Stomach (tissue), 9 donors: ENCODE data around the gene GPR139. TPM values are rescaled to one million over a fixed set of nuclear protein-coding genes. Genes with fewer than 3 reads are reported as not detected.

ENCODE experiments used
- DNase-seq, 2 donors: peaks; one replicate each; pipeline versions ENCODE4 v3.0.0 to v3.0.0-alpha.2; 2013 to 2019
- H3K27ac ChIP-seq, 5 donors: fragments of 200-600 bp in 4 of 5; sonication (generic) in 4 of 5; one replicate each; pipeline ENCODE4 v1.5.1; 2013 to 2019; ENCODE audit warnings: mild to moderate bottlenecking in 1 of 5, moderate library complexity in 1 of 5
- H3K27me3 ChIP-seq, 3 donors: fragments of 200-600 bp; sonication (generic); one replicate each; pipeline ENCODE4 v1.5.1; 2017 to 2019; ENCODE audit warnings: mixed run types in 1 of 3
- H3K36me3 ChIP-seq, 4 donors: fragments of 200-600 bp; sonication (generic); 1 replicate in 3 of 4; 2 replicates in 1 of 4; pipeline ENCODE4 v1.5.1; 2016 to 2019
- H3K4me1 ChIP-seq, 4 donors: fragments of 200-600 bp; sonication (generic); one replicate each; pipeline ENCODE4 v1.5.1; 2016 to 2019
- H3K4me3 ChIP-seq, 4 donors: fragments of 200-600 bp; sonication (generic) in 3 of 4; one replicate each; pipeline ENCODE4 v1.5.1; 2016 to 2019; ENCODE audit warnings: mild to moderate bottlenecking in 1 of 4
- H3K9me3 ChIP-seq, 4 donors: fragments of 200-600 bp; sonication (generic); one replicate each; pipeline ENCODE4 v1.5.1; 2016 to 2019
- CTCF ChIP-seq, 7 experiments: fragments of 450-650 bp in 4 of 7; fragments of 200-600 bp in 3 of 7; sonication (generic) in 3 of 7; IDR thresholded peaks; one replicate each; pipeline ENCODE4 v1.5.1; 2016 to 2019; ENCODE audit warnings: antibody characterized with exemption in 7 of 7, control low read depth in 2 of 7, mild to moderate bottlenecking in 1 of 7
- EP300 ChIP-seq: sonication (generic); formaldehyde crosslinking; IDR thresholded peaks from one replicate; pipeline ENCODE4 v1.6.1; 2017; ENCODE audit warnings: antibody characterized with exemption
- POLR2A ChIP-seq, 4 donors: fragments of 450-650 bp; IDR thresholded peaks; one replicate each; pipeline ENCODE4 v1.6.1; 2016; ENCODE audit warnings: antibody characterized with exemption in 4 of 4, control low read depth in 2 of 4, mild to moderate bottlenecking in 1 of 4, moderate library complexity in 1 of 4
- POLR2AphosphoS5 ChIP-seq, 3 donors: sonication (generic); formaldehyde crosslinking; IDR thresholded peaks; one replicate each; pipeline ENCODE4 v1.6.1; 2016; ENCODE audit warnings: antibody characterized with exemption in 3 of 3
- WGBS, 5 donors: extraction: QIAGEN DNeasy Blood & Tissue Kit in 3 of 5; methylation state at CpG; one replicate each; pipeline versions ENCODE4 v1.1.5 to v1.1.7; 2013 to 2018; 5-methylcytosine and 5-hydroxymethylcytosine counted together
- intact Hi-C: fragments of 100-400 bp; cut with DNase I; formaldehyde crosslinking; loops from one replicate; pipeline ENCODE4 v1.15.1; 2023; ENCODE audit warnings: low total_unique reads
- polyA plus RNA-seq, 3 donors: library from polyadenylated mRNA; stranded (reverse); fragments of 200-250 nt; gene quantifications; one replicate each; pipeline ENCODE4 v1.2.3, GENCODE V29; 2013
- total RNA-seq, 5 donors: library from RNA; depleted of rRNA; stranded (reverse); fragments of >200 nt; gene quantifications; one replicate each; pipeline versions ENCODE4 v1.1.0 to v1.2.3, GENCODE V29; 2014 to 2016
- donor health status: healthy with polysubstance abuse.
- donor health status: Bipolar disorder and iron deficiency.
- donor health status: healthy.

The GPR139 gene
- total and polyA plus RNA-seq, 8 donors: not detected

GRCh38 chr16:20111143-20111542 is 37.5 kb upstream of the GPR139 start:
- 83 to 93% (median 90%) methylated on average over 3 of the region's 3 CpGs for WGBS, 5 donors
- TF ChIP-seq POLR2A (IDR thresholded peaks at IDR 0.05): no peak
- TF ChIP-seq POLR2AphosphoS5 (IDR thresholded peaks at IDR 0.05): no peak
- TF ChIP-seq CTCF (IDR thresholded peaks at IDR 0.05): no peak
- TF ChIP-seq EP300: no peak
- no peak overlapping the region for H3K4me3 ChIP-seq
- H3K9me3 ChIP-seq: no peaks in the 10 kb centered on the region
- no peaks in the 10 kb centered on the region for H3K4me1 ChIP-seq
- intact Hi-C loops: no loop called here
- DNase-seq: no peak
- H3K27ac ChIP-seq: no peak overlapping the region
- no peaks in the 10 kb centered on the region for H3K27me3 ChIP-seq
- H3K36me3 ChIP-seq: no peaks in the 10 kb centered on the region

GRCh38 chr16:20107083-20107482 is 33.4 kb upstream of the GPR139 start:
- Histone ChIP-seq H3K27me3 (no peaks in the 10 kb centered on the region), H3K27ac (no peak overlapping the region), H3K4me3 (no peak overlapping the region), H3K9me3 (no peaks in the 10 kb centered on the region), H3K36me3 (no peaks in the 10 kb centered on the region), H3K4me1 (no peaks in the 10 kb centered on the region)
- no peak for TF ChIP-seq EP300
- no peak for TF ChIP-seq POLR2A (IDR thresholded peaks at IDR 0.05)
- no peak for TF ChIP-seq POLR2AphosphoS5 (IDR thresholded peaks at IDR 0.05)
- TF ChIP-seq CTCF (IDR thresholded peaks at IDR 0.05): no peak
- intact Hi-C loops: no loop called here
- WGBS, 5 donors: 62 to 84% (median 73%) methylated on average over 2 of the region's 2 CpGs
- DNase-seq: no peak

GRCh38 chr16:20104563-20105183 is 31.0 kb upstream of the GPR139 start:
- intact Hi-C loops: no loop called here
- no peak overlapping the region for H3K4me3 ChIP-seq
- no peaks in the 10 kb centered on the region for H3K9me3 ChIP-seq
- TF ChIP-seq POLR2AphosphoS5 (IDR thresholded peaks at IDR 0.05) (no peak), CTCF (IDR thresholded peaks at IDR 0.05) (no peak), POLR2A (IDR thresholded peaks at IDR 0.05) (no peak), EP300 (no peak)
- no peaks in the 10 kb centered on the region for H3K27me3 ChIP-seq
- WGBS, 5 donors: 69 to 75% (median 71%) methylated on average over 4 of the region's 4 CpGs
- no peak overlapping the region for H3K27ac ChIP-seq
- no peaks in the 10 kb centered on the region for H3K4me1 ChIP-seq
- DNase-seq: no peak
- H3K36me3 ChIP-seq: no peaks in the 10 kb centered on the region

GRCh38 chr16:20102521-20102920 is 28.8 kb upstream of the GPR139 start:
- WGBS, 5 donors: 60 to 80% (median 70%) methylated on average over 1 of the region's 1 CpG
- intact Hi-C loops: no loop called here

More at GRCh38 chr16:20102521-20102920, 28.8 kb upstream of the GPR139 start:
- H3K4me3 ChIP-seq: no peak overlapping the region
- no peak for TF ChIP-seq POLR2A (IDR thresholded peaks at IDR 0.05)
- TF ChIP-seq POLR2AphosphoS5 (IDR thresholded peaks at IDR 0.05): no peak
- TF ChIP-seq EP300: no peak
- TF ChIP-seq CTCF (IDR thresholded peaks at IDR 0.05): no peak
- no peaks in the 10 kb centered on the region for H3K4me1 ChIP-seq
- no peak for DNase-seq
- no peaks in the 10 kb centered on the region for H3K27me3 ChIP-seq
- H3K9me3 ChIP-seq: no peaks in the 10 kb centered on the region
- H3K27ac ChIP-seq: no peak overlapping the region
- no peaks in the 10 kb centered on the region for H3K36me3 ChIP-seq
